Colonic mucosa (tissue), 4 donors: ENCODE measurements around the gene ZBTB38. TPM values are rescaled to one million over a fixed set of nuclear protein-coding genes. Genes with fewer than 3 reads are reported as not detected.

Source experiments
- DNase-seq: peaks from one replicate; pipeline ENCODE4 v3.0.0-alpha.2; 2020
- H3K27ac ChIP-seq: fragments of 200-600 bp; one replicate; pipeline ENCODE4 v1.8.0; 2021
- H3K27me3 ChIP-seq: fragments of 200-600 bp; one replicate; pipeline ENCODE4 v1.8.0; 2021
- H3K36me3 ChIP-seq: fragments of 200-600 bp; one replicate; pipeline ENCODE4 v1.8.0; 2021
- H3K4me1 ChIP-seq: fragments of 200-600 bp; one replicate; pipeline ENCODE4 v1.8.0; 2021; ENCODE audit warnings: mild to moderate bottlenecking
- H3K4me3 ChIP-seq: fragments of 200-600 bp; one replicate; pipeline ENCODE4 v1.8.0; 2021
- H3K9ac ChIP-seq, 2 donors: one replicate each; pipeline ENCODE4 v1.7.0; 2013; ENCODE audit warnings: control low read depth in 2 of 2, low read depth in 2 of 2, low read length in 2 of 2
- H3K9me3 ChIP-seq: fragments of 200-600 bp; one replicate; pipeline ENCODE4 v1.8.0; 2021
- intact Hi-C: fragments of 100-400 bp; cut with DNase I; formaldehyde crosslinking; loops from one replicate; pipeline ENCODE4 v1.14.1; 2022
- total RNA-seq, 2 donors: library from RNA; stranded (reverse); fragmentation: NEBNext Ultra II Directional in 1 of 2; extraction: Animal tissue kit (Norgen Biotek cat#: 25700) in 1 of 2; gene quantifications; one replicate each; pipeline ENCODE4 v1.2.1, GENCODE V29; 2021
- TF ChIP-seq, protein P1 (sequence below): fragments of 200-600 bp; IDR thresholded peaks from one replicate; pipeline ENCODE4 v1.8.0; 2022; ENCODE audit warnings: antibody characterized with exemption, mild to moderate bottlenecking
- donor health status: healthy.
- donor health status: DM: no; HTN: no; CAD: no.
- donor health status: DM: no; HTN: no; CAD: no.

Gene ZBTB38, protein sequence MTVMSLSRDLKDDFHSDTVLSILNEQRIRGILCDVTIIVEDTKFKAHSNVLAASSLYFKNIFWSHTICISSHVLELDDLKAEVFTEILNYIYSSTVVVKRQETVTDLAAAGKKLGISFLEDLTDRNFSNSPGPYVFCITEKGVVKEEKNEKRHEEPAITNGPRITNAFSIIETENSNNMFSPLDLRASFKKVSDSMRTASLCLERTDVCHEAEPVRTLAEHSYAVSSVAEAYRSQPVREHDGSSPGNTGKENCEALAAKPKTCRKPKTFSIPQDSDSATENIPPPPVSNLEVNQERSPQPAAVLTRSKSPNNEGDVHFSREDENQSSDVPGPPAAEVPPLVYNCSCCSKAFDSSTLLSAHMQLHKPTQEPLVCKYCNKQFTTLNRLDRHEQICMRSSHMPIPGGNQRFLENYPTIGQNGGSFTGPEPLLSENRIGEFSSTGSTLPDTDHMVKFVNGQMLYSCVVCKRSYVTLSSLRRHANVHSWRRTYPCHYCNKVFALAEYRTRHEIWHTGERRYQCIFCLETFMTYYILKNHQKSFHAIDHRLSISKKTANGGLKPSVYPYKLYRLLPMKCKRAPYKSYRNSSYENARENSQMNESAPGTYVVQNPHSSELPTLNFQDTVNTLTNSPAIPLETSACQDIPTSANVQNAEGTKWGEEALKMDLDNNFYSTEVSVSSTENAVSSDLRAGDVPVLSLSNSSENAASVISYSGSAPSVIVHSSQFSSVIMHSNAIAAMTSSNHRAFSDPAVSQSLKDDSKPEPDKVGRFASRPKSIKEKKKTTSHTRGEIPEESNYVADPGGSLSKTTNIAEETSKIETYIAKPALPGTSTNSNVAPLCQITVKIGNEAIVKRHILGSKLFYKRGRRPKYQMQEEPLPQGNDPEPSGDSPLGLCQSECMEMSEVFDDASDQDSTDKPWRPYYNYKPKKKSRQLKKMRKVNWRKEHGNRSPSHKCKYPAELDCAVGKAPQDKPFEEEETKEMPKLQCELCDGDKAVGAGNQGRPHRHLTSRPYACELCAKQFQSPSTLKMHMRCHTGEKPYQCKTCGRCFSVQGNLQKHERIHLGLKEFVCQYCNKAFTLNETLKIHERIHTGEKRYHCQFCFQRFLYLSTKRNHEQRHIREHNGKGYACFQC (N-terminal part only)
- total RNA-seq, result 100 to 1,000 TPM in 1 of 2 donors, 10 to 100 TPM in 1; 95.5 to 112 TPM

DNA sequence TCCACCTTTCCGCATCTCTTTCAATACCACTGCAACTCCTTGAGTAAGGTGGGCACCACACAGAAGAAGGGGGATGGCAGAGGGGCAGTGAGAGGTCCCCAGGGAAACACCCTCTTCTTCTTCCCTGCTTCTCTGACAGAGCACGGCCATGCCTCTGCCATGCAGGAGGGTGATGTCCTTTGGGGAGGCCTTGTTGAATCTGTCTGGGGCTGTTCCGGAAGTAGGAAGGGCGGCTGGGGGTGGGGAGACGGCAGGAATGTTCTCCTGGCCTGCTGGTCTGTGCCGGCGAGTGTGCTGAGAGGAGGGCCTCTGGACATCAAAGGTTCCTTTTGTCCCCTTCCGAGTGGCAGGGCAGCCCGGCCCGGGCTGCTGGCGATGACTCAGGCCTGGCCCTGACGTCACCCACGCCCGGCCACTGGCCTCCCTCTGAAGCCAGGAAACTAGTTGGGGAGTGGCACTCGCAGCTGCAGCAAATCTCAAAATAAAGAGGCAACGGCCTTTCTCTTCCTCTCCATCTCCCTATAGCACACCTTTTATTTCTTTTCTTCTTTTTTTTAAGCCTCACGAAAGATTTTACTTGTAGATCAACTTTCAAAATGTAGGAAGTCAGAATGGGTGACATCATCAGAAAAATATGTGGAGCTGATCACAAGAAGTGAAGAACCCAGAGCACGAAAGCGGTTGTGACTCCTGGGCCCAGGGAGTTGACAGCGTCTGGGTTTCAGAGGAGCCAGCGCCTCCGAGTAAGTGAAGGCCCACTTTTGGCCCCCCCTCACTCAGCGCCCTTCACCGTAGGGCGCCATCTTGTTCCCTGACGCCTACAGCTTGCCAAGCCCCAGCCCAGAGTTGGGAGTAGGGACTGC, at the start of gene ZBTB38:
Gene ZBTB38, plus strand, starts transcription at position 443 of the 863 bp plus-strand sequence. CDS start 73,885 bp downstream, outside the sequence.
- intact Hi-C loops, result no loop called here
- Histone ChIP-seq H3K4me3 (peak within 1 kb of the TSS; percentile 8), H3K27ac (peak within 1 kb of the TSS; percentile 83), H3K9me3 (no peaks in the 10 kb centered on the region), H3K9ac (peak within 1 kb of the TSS in 1 of 2 donors; percentile 82), H3K27me3 (no peaks in the 10 kb centered on the region), H3K4me1 (peaks cover 21% of the 10 kb centered on the region), H3K36me3 (no peaks in the 10 kb centered on the region)
- TF ChIP-seq, protein P1, sequence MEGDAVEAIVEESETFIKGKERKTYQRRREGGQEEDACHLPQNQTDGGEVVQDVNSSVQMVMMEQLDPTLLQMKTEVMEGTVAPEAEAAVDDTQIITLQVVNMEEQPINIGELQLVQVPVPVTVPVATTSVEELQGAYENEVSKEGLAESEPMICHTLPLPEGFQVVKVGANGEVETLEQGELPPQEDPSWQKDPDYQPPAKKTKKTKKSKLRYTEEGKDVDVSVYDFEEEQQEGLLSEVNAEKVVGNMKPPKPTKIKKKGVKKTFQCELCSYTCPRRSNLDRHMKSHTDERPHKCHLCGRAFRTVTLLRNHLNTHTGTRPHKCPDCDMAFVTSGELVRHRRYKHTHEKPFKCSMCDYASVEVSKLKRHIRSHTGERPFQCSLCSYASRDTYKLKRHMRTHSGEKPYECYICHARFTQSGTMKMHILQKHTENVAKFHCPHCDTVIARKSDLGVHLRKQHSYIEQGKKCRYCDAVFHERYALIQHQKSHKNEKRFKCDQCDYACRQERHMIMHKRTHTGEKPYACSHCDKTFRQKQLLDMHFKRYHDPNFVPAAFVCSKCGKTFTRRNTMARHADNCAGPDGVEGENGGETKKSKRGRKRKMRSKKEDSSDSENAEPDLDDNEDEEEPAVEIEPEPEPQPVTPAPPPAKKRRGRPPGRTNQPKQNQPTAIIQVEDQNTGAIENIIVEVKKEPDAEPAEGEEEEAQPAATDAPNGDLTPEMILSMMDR, result no peak
- DNase-seq, result peak; percentile 93

DNA sequence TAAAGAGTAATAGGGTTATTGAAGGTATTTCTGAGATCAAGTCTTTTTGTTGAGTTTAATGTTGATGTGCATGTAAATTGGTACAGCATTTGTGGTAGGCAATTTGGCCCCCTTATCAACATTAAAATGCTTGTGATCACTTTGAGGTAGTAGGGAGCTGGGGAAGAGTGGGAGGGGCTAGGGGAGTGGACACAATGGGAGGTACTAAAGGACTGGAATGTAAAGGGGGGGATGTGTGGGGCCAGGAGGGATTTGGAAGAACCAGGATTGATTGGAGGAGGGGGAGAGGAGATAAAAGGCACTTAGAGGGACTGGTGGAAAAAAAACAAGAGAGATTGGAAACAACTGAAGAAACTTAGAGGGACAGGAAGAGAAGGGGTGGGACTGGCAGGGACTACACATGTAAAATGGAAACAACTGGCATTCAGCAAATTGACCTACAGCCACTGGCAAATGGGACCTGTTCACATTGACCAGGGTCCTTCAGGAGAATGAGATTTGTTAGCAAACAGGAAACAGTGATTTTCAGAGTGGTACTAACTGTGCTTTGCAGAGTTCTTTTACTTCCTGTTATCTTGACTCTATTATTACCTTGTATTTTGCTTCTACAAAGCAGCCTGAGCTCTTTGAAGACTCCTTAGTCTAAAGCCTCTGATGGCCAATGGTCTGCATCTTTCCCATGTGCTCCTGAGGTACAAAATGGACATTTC, 47.8 kb upstream of the ZBTB38 start:
- no peaks in the 10 kb centered on the region for H3K36me3 ChIP-seq
- intact Hi-C loops, result no loop called here
- H3K9me3 ChIP-seq, result no peaks in the 10 kb centered on the region
- H3K9ac ChIP-seq, result no peak overlapping the region
- H3K27ac ChIP-seq, result no peak overlapping the region
- H3K27me3 ChIP-seq, result no peaks in the 10 kb centered on the region
- TF ChIP-seq, protein P1, result no peak
- no peak overlapping the region for H3K4me3 ChIP-seq
- H3K4me1 ChIP-seq, result no peaks in the 10 kb centered on the region
- no peak for DNase-seq

DNA sequence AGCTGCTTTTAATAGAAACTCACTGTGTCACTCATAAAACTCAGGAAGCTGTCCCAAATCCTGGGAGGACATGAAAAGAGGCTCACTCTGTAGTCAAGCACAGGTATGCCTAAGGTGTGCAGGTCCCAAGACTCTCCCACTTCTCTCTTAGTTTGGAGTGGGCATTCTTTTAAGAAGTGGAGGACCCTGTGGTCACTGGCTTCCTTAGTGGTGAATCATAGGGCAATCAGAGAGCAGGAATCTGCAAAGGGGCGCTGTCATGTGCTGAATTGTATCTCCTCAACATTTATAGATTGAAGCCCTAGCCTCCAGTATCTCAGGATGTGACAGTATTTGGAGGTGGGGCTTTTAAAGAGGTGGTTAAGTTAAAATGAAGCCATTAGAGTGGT, 47.2 kb upstream of the ZBTB38 start:
- TF ChIP-seq, protein P1, result no peak
- no peak for DNase-seq
- Histone ChIP-seq H3K4me3 (no peak overlapping the region), H3K36me3 (no peaks in the 10 kb centered on the region), H3K9me3 (no peaks in the 10 kb centered on the region), H3K27me3 (no peaks in the 10 kb centered on the region), H3K4me1 (no peaks in the 10 kb centered on the region), H3K9ac (no peak overlapping the region), H3K27ac (no peak overlapping the region)
- intact Hi-C loops, result no loop called here

DNA sequence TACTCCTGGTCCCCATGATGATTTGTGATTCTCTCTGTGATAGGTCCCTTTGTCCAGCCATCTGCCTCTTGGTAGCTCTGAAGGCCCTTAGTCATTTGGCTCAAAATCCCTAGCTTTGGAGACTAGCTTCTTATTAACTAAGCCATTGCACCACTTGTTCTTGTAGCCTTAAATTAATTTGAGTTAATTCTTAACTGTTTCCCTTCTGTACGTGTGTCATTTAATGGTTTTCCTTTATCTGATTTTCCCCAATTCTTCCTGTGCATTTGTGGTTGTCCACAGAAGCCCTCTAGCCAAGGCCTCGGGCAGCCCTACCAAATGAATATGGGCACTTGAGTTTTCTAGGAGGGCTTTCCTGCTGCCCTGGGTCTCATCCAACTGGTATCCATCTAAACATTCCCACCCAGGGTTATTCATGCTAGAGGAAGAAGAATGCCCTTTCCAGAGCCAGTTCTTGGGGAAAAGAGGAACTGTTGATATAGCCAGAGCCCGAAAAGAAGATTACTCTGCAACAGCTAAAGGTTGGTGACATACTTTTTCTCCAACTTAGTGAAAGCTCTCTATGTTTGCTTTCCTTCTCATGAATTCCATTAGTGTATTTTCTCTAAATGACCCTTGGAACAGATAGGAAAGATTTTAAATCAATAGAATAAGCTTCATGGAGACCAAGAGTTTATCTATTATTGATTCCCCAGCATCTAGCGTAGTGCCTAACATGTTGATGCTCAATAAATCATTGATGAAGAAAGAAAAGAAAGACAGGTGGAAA, 44.2 kb upstream of the ZBTB38 start:
- Histone ChIP-seq H3K27me3 (no peaks in the 10 kb centered on the region), H3K9ac (peak overlapping the region in 1 of 2 donors; percentile 75), H3K36me3 (no peaks in the 10 kb centered on the region), H3K4me3 (peak overlapping the region; percentile 0), H3K27ac (peak overlapping the region; percentile 82), H3K9me3 (no peaks in the 10 kb centered on the region), H3K4me1 (no peaks in the 10 kb centered on the region)
- TF ChIP-seq, protein P1, result no peak
- DNase-seq, result no peak
- intact Hi-C loops, result no loop called here
